ENCODE data around the gene MEAF6. TPM values are rescaled to one million over a fixed set of nuclear protein-coding genes. Genes with fewer than 3 reads are reported as not detected.

Gene MEAF6
- total and polyA plus RNA-seq, 2 of the 4 experiments (the other 2 are of a cell fraction) = 36.2 to 40.7 TPM

GRCh38 chr1:37544530-37544929, 30.0 kb upstream of the MEAF6 start:
- H2AK5ac ChIP-seq (ENCODE audit: low read depth, low read length) = no peak overlapping the region
- H3K18ac ChIP-seq (ENCODE audit: low read depth, low read length) = no peak overlapping the region
- H2BK5ac ChIP-seq (ENCODE audit: low read depth, low read length, poor library complexity, severe bottlenecking) = no peak overlapping the region
- TF ChIP-seq RFX5 (IDR thresholded peaks at IDR 0.05; ENCODE audit: low read depth, low read length) = no peak
- TF ChIP-seq BHLHE40 (IDR thresholded peaks at IDR 0.05; ENCODE audit: low read depth, low read length) = no peak
- no peak for TF ChIP-seq SMC3 (IDR thresholded peaks at IDR 0.05; ENCODE audit: low read depth, low read length)
- no peak for TF ChIP-seq USF2 (IDR thresholded peaks at IDR 0.05; ENCODE audit: low read depth, low read length)
- no peak for TF ChIP-seq MAFK (IDR thresholded peaks at IDR 0.05; ENCODE audit: low read depth, low read length)
- TF ChIP-seq CEBPB (IDR thresholded peaks at IDR 0.05; ENCODE audit: low read depth, low read length) = no peak
- TF ChIP-seq MXI1 (IDR thresholded peaks at IDR 0.05; ENCODE audit: borderline replicate concordance, low read depth, low read length) = no peak
- no peak for TF ChIP-seq RAD21 (IDR thresholded peaks at IDR 0.05; ENCODE audit: low read length)
- no peak for TF ChIP-seq MAZ (IDR thresholded peaks at IDR 0.05; ENCODE audit: borderline replicate concordance, low read depth, low read length)
- TF ChIP-seq RCOR1 (IDR thresholded peaks at IDR 0.05; ENCODE audit: insufficient replicate concordance, low read length) = no peak
- no peak for TF ChIP-seq FOS (IDR thresholded peaks at IDR 0.05; ENCODE audit: low read depth, low read length)
- no peak for TF ChIP-seq CTCF (conservative IDR thresholded peaks at IDR 0.05; ENCODE audit: low read depth, low read length)
- TF ChIP-seq NFE2L2 (IDR thresholded peaks at IDR 0.05; ENCODE audit: low read depth, low read length) = no peak
- TF ChIP-seq POLR2A (IDR thresholded peaks at IDR 0.05; ENCODE audit: low read depth, low read length) = no peak
- no peak for TF ChIP-seq CHD1 (IDR thresholded peaks at IDR 0.05; ENCODE audit: low read depth, low read length)
- TF ChIP-seq, protein P1, sequence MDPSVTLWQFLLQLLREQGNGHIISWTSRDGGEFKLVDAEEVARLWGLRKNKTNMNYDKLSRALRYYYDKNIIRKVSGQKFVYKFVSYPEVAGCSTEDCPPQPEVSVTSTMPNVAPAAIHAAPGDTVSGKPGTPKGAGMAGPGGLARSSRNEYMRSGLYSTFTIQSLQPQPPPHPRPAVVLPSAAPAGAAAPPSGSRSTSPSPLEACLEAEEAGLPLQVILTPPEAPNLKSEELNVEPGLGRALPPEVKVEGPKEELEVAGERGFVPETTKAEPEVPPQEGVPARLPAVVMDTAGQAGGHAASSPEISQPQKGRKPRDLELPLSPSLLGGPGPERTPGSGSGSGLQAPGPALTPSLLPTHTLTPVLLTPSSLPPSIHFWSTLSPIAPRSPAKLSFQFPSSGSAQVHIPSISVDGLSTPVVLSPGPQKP (IDR thresholded peaks at IDR 0.05; ENCODE audit: borderline replicate concordance, low read depth, low read length) = no peak
- H3K4me1 ChIP-seq (ENCODE audit: control insufficient read depth, insufficient read depth, low read length) = no peaks in the 10 kb centered on the region
- no peak overlapping the region for H3K4me3 ChIP-seq (ENCODE audit: insufficient read depth, low read depth, low read length)
- no peak overlapping the region for H3K27ac ChIP-seq (ENCODE audit: insufficient read depth, low read length)
- no peak overlapping the region for H3K56ac ChIP-seq (ENCODE audit: extremely low read depth, insufficient read depth, low read length)
- H3K4ac ChIP-seq (ENCODE audit: low read depth, low read length) = no peak overlapping the region
- no peak overlapping the region for H2AK9ac ChIP-seq (replicated peaks; ENCODE audit: low read depth, low read length, poor library complexity)
- H3K27me3 ChIP-seq (ENCODE audit: control insufficient read depth, insufficient read depth, low read length) = no peaks in the 10 kb centered on the region
- BruUV-seq (replicated peaks) = no TSS peak
- ChIA-PET POLR2A (ENCODE audit: unreplicated experiment) (no interaction called here), CTCF (interaction anchor here (0.7 kb wide), 1 partner anchor 28 kb away, joined by 6 read pairs; no protein-coding TSS in a partner anchor)
- in situ Hi-C loops (cut with MboI; ENCODE audit: low sequenced_read_pairs) = no loop called here
- WGBS, 2 experiments (ENCODE audit: extremely low coverage in 2 of 2, insufficient read length in 1 of 2) = 97% methylated on average over 19 of the region's 21 CpGs; no CpG with 5 or more reads in 1 of the 2 experiments
- H2BK20ac ChIP-seq (ENCODE audit: low read depth, low read length) = no peak overlapping the region
- no peak overlapping the region for H3K14ac ChIP-seq (replicated peaks; ENCODE audit: low read depth, low read length)
- H3K79me1 ChIP-seq (ENCODE audit: low read depth in 1 of 2, low read length in 2 of 2) = peaks cover 13 to 24% of the 10 kb centered on the region in 2 experiments
- H4K8ac ChIP-seq (ENCODE audit: low read depth in 2 of 2, low read length in 2 of 2) = no peak overlapping the region
- no peak overlapping the region for H3K4me2 ChIP-seq (ENCODE audit: low read depth, low read length)
- no peaks in the 10 kb centered on the region for H3K9me3 ChIP-seq (ENCODE audit: control insufficient read depth, insufficient read depth, low read length)
- no peak overlapping the region for H3K9ac ChIP-seq (ENCODE audit: low read depth, low read length)
- no peak for ATAC-seq (ENCODE audit: low read depth)
- no peak overlapping the region for H2AFZ ChIP-seq (replicated peaks; ENCODE audit: low read length, poor library complexity)
- H4K91ac ChIP-seq (ENCODE audit: insufficient read depth, low read depth, low read length) = no peak overlapping the region
- dilution Hi-C loops (cut with HindIII; ENCODE audit: low sequenced_read_pairs, unreplicated experiment) = no loop called here
- H2BK120ac ChIP-seq (ENCODE audit: low read depth, low read length) = no peak overlapping the region
- no peak overlapping the region for H4K5ac ChIP-seq (ENCODE audit: low read depth, low read length)
- peaks cover 39% of the 10 kb centered on the region for H3K36me3 ChIP-seq (ENCODE audit: control insufficient read depth, insufficient read depth, low read length)
- intact Hi-C loops (cut with micrococcal nuclease) = no loop called here
- no peak for DNase-seq
- H4K20me1 ChIP-seq (ENCODE audit: insufficient read depth, low read length) = no peaks in the 10 kb centered on the region; the same call in 1 of the 2 replicates
- H3K9me1 ChIP-seq (ENCODE audit: insufficient read depth, low read length) = no peaks in the 10 kb centered on the region
- no peak overlapping the region for H2BK15ac ChIP-seq (ENCODE audit: low read depth, low read length)
- H3K23ac ChIP-seq (ENCODE audit: low read depth, low read length) = no peak overlapping the region
